Inflammatory macrophage (primary cell): ENCODE data around the gene ZNF784.

Experiments
- DNase-seq, 2 donors: peaks; one replicate each; pipeline ENCODE4 v3.0.0-alpha.2; 2020 to 2022

Gene ZNF784

GRCh38 chr19:55655648-55656040 is 31.3 kb upstream of the ZNF784 start:
- DNase-seq, result no peak

GRCh38 chr19:55654868-55655647 is 30.7 kb upstream of the ZNF784 start, which contains the start of gene U2AF2:
U2AF2 (plus strand) TSS chr19:55655035; CDS start chr19:55655105, 70 bp downstream.
- peak; percentile 92 to 96 for DNase-seq

GRCh38 chr19:55654323-55654867 is 30.0 kb upstream of the ZNF784 start:
- DNase-seq, result peak; percentile 100

- peak; percentile 99 for DNase-seq
Observed at GRCh38 chr19:55653651-55654322, 29.4 kb upstream of the ZNF784 start.

GRCh38 chr19:55652311-55653128 is 28.2 kb upstream of the ZNF784 start:
- no peak for DNase-seq

- DNase-seq, result no peak
Observed at GRCh38 chr19:55651236-55651635, 26.9 kb upstream of the ZNF784 start.

GRCh38 chr19:55650602-55651230 is 26.4 kb upstream of the ZNF784 start:
- DNase-seq, result no peak

GRCh38 chr19:55650126-55650557 is 25.8 kb upstream of the ZNF784 start:
- no peak for DNase-seq

- no peak for DNase-seq
Observed at GRCh38 chr19:55649268-55650125, 25.1 kb upstream of the ZNF784 start.

- DNase-seq, result no peak
Observed at GRCh38 chr19:55648585-55649267, 24.4 kb upstream of the ZNF784 start.

- peak; percentile 49 to 58 for DNase-seq
Observed at GRCh38 chr19:55647732-55648584, 23.6 kb upstream of the ZNF784 start, which contains the start of gene CCDC106. CCDC106 (plus strand) TSS chr19:55648212; CDS start chr19:55649047, 835 bp downstream.

GRCh38 chr19:55646889-55647731 is 22.7 kb upstream of the ZNF784 start:
- no peak for DNase-seq

GRCh38 chr19:55645512-55645881 is 21.1 kb upstream of the ZNF784 start:
- no peak for DNase-seq

GRCh38 chr19:55644842-55645511 is 20.6 kb upstream of the ZNF784 start:
- DNase-seq, result no peak

- DNase-seq, result no peak
Observed at GRCh38 chr19:55644191-55644833, 19.9 kb upstream of the ZNF784 start.

- no peak for DNase-seq
Observed at GRCh38 chr19:55643887-55644176, 19.5 kb upstream of the ZNF784 start.

- peak; percentile 77 to 81 for DNase-seq
Observed at GRCh38 chr19:55643003-55643886, 18.9 kb upstream of the ZNF784 start, which contains the start of gene ZNF581. ZNF581 (plus strand) TSS chr19:55643649; CDS start chr19:55644572, 923 bp downstream.
